ENCODE results near the gene COBL.

GRCh38 chr7:51160411-51160810 is 156.2 kb downstream of the COBL start:
- TF ChIP-seq CTCF (IDR thresholded peaks at IDR 0.05; ENCODE audit: extremely low read depth in 1 of 2, insufficient read depth in 1 of 2, low read depth in 1 of 2, low read length in 2 of 2), result no peak
- TF ChIP-seq EZH2 (IDR thresholded peaks at IDR 0.05; ENCODE audit: borderline replicate concordance, low read depth, low read length, severe bottlenecking), result no peak
- no peak for TF ChIP-seq POLR2AphosphoS5 (IDR thresholded peaks at IDR 0.05; ENCODE audit: insufficient read depth, low read depth, low read length)
- no peak for TF ChIP-seq MYC (IDR thresholded peaks at IDR 0.05; ENCODE audit: low read depth, low read length)
- TF ChIP-seq MAX (IDR thresholded peaks at IDR 0.05; ENCODE audit: insufficient read depth, insufficient read length), result no peak
- no peak for TF ChIP-seq POLR2A (IDR thresholded peaks at IDR 0.05; ENCODE audit: low read depth, low read length)
- no peak for TF ChIP-seq JUN (IDR thresholded peaks at IDR 0.05; ENCODE audit: borderline replicate concordance, insufficient read depth, insufficient read length, low read depth)
- TF ChIP-seq GATA2 (IDR thresholded peaks at IDR 0.05; ENCODE audit: insufficient read depth, insufficient read length, low read depth, low read length), result no peak
- TF ChIP-seq FOS (IDR thresholded peaks at IDR 0.05; ENCODE audit: borderline replicate concordance, insufficient read depth, low read length), result no peak
